Right cardiac atrium (tissue), 5 donors: ENCODE results near the gene HOXA4. TPM values are rescaled to one million over a fixed set of nuclear protein-coding genes. Genes with fewer than 3 reads are reported as not detected.

Source experiments
- ATAC-seq, 2 donors: fragments of 200-7000 bp; cut with Tn5 transposase; one replicate each; pipeline versions ENCODE4 v1.8.0 to v1.9.1; 2020; ENCODE audit warnings: moderate library complexity in 2 of 2, mild to moderate bottlenecking in 1 of 2
- DNase-seq, 3 donors: peaks; one replicate each; pipeline ENCODE4 v3.0.0-alpha.2; 2020
- H3K27ac ChIP-seq: one replicate; pipeline ENCODE4 v1.5.1; 2013; ENCODE audit warnings: mild to moderate bottlenecking, low read length, control low read depth, moderate library complexity
- H3K27me3 ChIP-seq: one replicate; pipeline ENCODE4 v1.6.1; 2013; ENCODE audit not compliant: control insufficient read depth, insufficient read depth
- H3K4me1 ChIP-seq: one replicate; pipeline ENCODE4 v1.6.1; 2013; ENCODE audit warnings: low read length; ENCODE audit not compliant: control insufficient read depth, insufficient read depth
- H3K4me3 ChIP-seq: one replicate; pipeline ENCODE4 v1.5.1; 2013; ENCODE audit warnings: low read length, control low read depth
- H3K9me3 ChIP-seq: one replicate; pipeline ENCODE4 v1.6.1; 2013; ENCODE audit warnings: low read length; ENCODE audit not compliant: control insufficient read depth
- WGBS: extraction: QIAGEN DNeasy Blood & Tissue Kit; methylation state at CpG from one replicate; pipeline ENCODE4 v1.1.7; 2013; 5-methylcytosine and 5-hydroxymethylcytosine counted together
- intact Hi-C, 4 donors: fragments of 100-400 bp; cut with DNase I; formaldehyde crosslinking; loops; one replicate each; pipeline versions ENCODE4 v1.11.0 to v1.14.0; 2022 to 2023
- polyA plus RNA-seq: library from polyadenylated mRNA; stranded (reverse); fragments of 200-250 nt; gene quantifications from one replicate; pipeline ENCODE4 v1.2.3, GENCODE V29; 2013
- total RNA-seq, 4 donors: library from RNA; stranded (reverse); fragmentation: NEBNext Ultra II Directional; extraction: Animal tissue kit (Norgen Biotek cat#: 25700); gene quantifications; one replicate each; pipeline ENCODE4 v1.2.1, GENCODE V29; 2021
- donor health status: healthy with polysubstance abuse.
- donor health status: DM: no; HTN: yes; CAD: no.
- donor health status: DM: no; HTN: no; CAD: no.
- donor health status: DM: no; HTN: yes; CAD: no; lungs with severe emphysema.
- donor health status: DM: yes; HTN: yes; CAD: no.

HOXA4 gene
- total and polyA plus RNA-seq, 5 donors: 0.12 to 3.3 (median 1.9) TPM

DNA sequence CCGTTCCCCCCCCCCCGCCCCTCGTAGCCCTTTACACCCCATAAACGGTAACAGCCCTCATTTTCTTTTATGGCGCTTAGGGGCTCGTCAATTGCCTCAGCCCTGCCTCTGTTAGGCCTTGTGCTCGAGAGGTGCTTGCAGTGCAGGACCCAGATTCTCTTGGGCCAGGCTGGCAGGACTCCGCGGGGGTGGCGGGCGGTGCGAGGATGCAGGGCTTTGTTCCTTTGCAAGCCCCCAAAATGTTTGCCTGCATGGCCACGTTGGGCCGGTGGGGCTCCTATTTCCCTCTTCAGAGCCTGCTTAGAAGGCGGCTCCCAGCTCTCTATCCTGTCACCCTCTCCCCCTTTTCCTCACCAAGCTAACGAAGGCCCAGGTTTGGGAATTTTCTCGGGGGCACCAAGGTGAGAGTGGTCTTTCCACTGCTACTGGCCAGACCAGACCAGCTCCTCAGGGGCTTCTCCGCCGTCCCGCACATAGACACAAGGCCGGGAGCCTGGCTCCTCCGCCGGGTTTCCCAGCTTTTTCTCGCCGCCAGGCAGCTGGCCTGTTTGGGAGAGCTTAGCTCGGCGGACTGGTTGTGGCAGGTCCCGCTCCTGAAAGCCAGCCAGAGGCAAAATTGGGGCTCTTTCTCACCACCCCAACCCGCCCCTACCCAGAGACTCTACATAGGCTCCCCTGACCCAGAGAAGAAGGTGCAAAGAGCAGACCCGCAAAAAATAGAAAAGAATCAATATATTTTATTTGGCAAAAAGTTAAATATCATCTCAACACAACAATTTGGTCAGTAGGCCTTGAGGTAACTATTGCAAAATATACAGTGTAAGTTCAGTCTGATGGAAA is 31.4 kb upstream of the HOXA4 start:
- H3K4me3 ChIP-seq: no peak overlapping the region
- ATAC-seq (no peak), DNase-seq (peak in 2 of 3 donors; percentile 34 to 61)
- no peaks in the 10 kb centered on the region for H3K9me3 ChIP-seq
- no peaks in the 10 kb centered on the region for H3K27me3 ChIP-seq
- WGBS: 30% methylated on average over 30 of the region's 30 CpGs
- no peaks in the 10 kb centered on the region for H3K4me1 ChIP-seq
- intact Hi-C loops: loop anchor here (5.0 to 10.0 kb wide), 4 partner anchors 480 to 1277 kb away; no protein-coding TSS in a partner anchor
- H3K27ac ChIP-seq: no peak overlapping the region

DNA sequence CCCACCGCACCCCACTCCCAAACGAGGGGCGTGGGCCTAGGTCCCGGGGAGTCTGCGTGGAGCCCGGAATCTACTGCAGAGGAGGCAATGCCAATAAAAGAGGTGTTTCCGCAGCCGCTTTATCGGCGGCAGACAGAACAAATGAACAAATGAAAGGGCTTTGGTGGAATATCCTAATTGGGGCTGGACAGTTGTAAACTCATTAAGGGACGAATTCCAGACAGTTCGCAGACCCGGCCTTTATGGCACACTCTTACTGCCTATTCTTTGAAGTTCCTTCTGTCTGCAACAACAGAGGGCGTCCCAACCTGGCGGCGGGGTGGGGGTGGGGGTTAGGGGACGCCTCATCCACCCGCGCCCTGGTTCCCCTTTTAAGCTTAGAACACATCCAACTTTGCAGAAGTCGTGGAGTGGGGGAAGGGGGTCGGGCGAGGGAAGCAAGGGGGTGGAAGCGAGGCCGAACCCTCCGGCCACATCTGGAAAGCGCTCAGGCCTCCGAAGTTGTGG is 30.7 kb upstream of the HOXA4 start:
- Histone ChIP-seq H3K4me1 (peaks cover under 1% of the 10 kb centered on the region), H3K4me3 (peak overlapping the region; percentile 21), H3K9me3 (no peaks in the 10 kb centered on the region), H3K27ac (no peak overlapping the region), H3K27me3 (no peaks in the 10 kb centered on the region)
- intact Hi-C loops: loop anchor here (5.0 to 10.0 kb wide), 4 partner anchors 479 to 1276 kb away; no protein-coding TSS in a partner anchor
- 6% methylated on average over 27 of the region's 27 CpGs for WGBS
- DNase-seq (peak in 2 of 3 donors; percentile 68 to 75), ATAC-seq (peak in 1 of 2 donors; percentile 32)

DNA sequence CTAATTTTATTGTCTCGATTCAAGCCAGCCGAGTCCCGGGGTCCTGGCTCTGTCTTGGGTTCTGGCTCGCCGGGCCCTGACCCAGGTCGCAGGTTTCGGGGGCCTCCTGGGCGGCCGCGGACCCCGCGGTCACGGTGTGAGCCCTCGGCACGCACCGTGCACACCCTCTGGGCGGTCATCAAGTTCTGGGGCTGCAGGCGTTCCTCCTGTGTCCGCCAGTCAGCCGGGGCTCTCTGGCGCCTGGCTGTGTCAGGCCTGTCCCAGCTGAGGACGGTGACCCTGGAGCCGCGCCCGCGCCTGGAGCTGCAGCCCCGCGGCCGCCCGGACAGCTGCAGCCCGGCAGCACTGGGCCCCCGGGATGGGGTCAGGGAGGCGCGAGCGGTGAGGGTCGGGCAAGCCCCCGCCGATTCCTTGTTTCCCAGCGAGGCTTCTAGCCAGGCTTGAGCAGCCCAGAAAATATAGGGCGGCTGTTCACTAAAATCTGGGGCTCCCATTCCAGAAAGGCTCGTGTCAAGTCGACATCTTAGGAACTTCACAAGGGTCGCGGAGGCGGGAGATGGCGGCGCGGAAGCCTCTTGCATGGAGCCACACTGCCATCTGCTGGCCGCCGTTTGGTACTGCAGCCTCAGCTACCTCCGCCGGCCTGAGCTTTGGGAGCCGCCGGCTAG is 30.1 kb upstream of the HOXA4 start:
- Histone ChIP-seq H3K27me3 (no peaks in the 10 kb centered on the region), H3K27ac (no peak overlapping the region), H3K4me3 (peak overlapping the region; percentile 59), H3K9me3 (no peaks in the 10 kb centered on the region), H3K4me1 (peaks cover 4% of the 10 kb centered on the region)
- peak; percentile 71 to 88 for ATAC-seq
- 2% methylated on average over 54 of the region's 54 CpGs for WGBS
- intact Hi-C loops: loop anchor here (5.0 to 10.0 kb wide), 4 partner anchors 478 to 1276 kb away; no protein-coding TSS in a partner anchor
- peak; percentile 85 to 93 (median 92) for DNase-seq

DNA sequence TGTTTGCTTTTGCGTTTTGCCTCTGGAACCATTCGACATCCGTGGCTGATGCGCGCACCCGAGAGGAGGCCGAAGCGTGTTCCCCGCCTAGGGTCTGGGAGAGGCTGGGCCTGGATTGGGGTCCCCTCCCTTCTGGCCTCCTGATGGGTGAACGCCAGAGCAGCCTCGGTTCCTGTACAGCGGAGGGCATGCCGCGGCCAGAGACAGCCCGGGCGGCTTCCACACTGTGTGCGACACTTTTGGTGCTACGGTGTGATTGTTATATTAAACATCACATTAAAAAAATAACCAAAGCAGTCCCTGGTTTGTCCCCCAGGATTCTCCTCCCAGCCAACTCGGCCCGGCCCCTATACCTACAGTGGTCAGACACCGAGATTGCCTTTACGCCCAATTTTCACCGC is 29.6 kb upstream of the HOXA4 start:
- intact Hi-C loops: loop anchor here (5.0 to 10.0 kb wide), 4 partner anchors 478 to 1275 kb away; no protein-coding TSS in a partner anchor
- H3K27me3 ChIP-seq: no peaks in the 10 kb centered on the region
- H3K4me3 ChIP-seq: peak overlapping the region; percentile 59
- no peaks in the 10 kb centered on the region for H3K9me3 ChIP-seq
- H3K27ac ChIP-seq: no peak overlapping the region
- ATAC-seq (peak; percentile 3 to 8), DNase-seq (peak in 2 of 3 donors; percentile 48 to 54)
- peaks cover 4% of the 10 kb centered on the region for H3K4me1 ChIP-seq
- 37% methylated on average over 23 of the region's 23 CpGs for whole genome bisulfite sequencing

DNA sequence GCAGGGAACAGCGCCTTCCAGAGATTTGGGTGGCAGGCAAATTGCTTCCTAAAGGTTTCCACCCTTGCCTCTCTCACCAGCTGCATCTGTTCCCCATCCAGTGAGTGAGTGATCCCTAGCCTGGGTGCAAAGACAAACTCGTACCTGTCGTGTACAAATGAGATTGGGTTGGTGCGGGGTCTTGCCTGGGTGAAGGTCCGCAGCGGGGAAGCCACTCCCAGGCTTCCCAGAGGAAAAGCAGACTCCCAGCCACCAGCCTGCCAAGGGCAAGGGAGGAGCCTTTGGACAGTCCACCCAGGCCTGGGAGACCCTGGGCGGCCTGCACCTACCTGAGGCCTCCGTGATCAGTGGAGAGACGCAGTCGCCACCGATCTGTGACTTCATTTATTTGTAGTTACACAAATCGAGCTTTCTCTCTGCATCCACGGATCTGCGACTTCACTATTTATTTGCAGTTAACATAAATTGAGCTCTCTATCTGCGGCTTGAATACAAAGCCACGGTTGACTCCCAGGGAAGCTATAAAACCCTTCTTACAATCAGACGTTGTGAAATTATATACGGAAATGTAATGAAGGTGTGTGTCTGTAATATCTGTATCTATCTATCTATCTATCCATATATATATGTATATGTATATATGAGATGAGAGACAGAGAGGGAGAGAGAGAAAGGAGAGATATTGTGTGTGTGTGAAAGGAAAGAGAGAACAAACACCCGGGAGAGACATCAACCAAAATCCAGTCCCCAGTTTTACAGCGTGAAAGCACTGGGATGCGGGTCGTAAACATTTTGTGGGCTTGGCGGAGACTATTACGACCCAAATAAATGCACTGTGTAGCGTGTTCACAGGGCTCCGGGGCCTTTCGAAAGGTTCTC is 28.9 kb upstream of the HOXA4 start:
- intact Hi-C loops: loop anchor here (5.0 to 10.0 kb wide), 7 partner anchors 295 to 1285 kb away; partner anchors contain the start of gene SKAP2 (in 1 of the 4)
- H3K4me3 ChIP-seq: no peak overlapping the region
- H3K9me3 ChIP-seq: no peaks in the 10 kb centered on the region
- WGBS: 54% methylated on average over 27 of the region's 27 CpGs
- no peak overlapping the region for H3K27ac ChIP-seq
- peaks cover 7% of the 10 kb centered on the region for H3K4me1 ChIP-seq
- ATAC-seq: no peak
- DNase-seq: peak in 1 of 3 donors; percentile 31
- no peaks in the 10 kb centered on the region for H3K27me3 ChIP-seq

DNA sequence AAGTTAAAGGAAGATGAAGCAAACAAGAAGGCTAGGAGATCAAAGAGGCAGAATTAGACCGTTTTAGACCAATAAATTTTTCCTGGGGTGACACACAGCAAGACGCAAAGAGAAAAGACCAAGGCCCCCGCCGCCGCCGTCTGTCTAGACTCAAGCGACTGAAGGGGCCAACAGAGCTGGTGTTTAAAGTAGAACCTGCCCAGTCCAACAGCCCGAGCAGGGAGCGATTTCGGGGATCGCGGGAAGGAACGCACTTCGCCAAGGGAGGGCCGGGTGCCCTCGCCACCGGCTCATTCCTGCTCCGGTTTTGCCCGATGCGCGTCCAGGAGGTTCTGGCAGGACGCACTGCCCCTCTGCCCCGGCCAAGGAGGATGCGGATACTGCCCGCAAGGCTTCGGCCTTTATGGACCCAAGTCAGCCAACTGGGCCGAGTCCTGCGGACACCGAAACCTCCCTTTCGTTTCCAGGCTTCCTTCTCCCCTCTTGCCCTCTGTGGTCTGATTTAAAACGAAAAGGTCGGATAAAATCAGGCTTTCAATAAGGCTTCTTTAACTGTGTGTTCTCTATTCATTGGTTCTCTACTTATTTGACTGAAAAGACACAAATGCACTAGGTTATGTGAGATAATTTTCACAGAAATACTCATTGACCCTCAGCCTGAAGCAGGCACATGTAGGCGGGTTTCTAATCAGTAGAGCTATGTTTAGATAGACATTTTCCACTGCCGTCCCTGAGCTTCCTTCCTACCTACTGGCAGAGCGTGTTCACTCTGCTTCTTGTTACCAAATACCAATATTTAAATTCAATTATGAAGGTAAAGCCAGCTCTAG is 28.1 kb upstream of the HOXA4 start:
- ATAC-seq (no peak), DNase-seq (no peak)
- intact Hi-C loops: loop anchor here in 2 of 4 donors (10.0 kb wide), 3 partner anchors 294 to 1284 kb away; partner anchors contain the start of gene SKAP2 (in 1 of the 2)
- Histone ChIP-seq H3K4me1 (peaks cover 7% of the 10 kb centered on the region), H3K27me3 (no peaks in the 10 kb centered on the region), H3K9me3 (no peaks in the 10 kb centered on the region), H3K4me3 (no peak overlapping the region), H3K27ac (no peak overlapping the region)
- 20% methylated on average over 35 of the region's 35 CpGs for WGBS

DNA sequence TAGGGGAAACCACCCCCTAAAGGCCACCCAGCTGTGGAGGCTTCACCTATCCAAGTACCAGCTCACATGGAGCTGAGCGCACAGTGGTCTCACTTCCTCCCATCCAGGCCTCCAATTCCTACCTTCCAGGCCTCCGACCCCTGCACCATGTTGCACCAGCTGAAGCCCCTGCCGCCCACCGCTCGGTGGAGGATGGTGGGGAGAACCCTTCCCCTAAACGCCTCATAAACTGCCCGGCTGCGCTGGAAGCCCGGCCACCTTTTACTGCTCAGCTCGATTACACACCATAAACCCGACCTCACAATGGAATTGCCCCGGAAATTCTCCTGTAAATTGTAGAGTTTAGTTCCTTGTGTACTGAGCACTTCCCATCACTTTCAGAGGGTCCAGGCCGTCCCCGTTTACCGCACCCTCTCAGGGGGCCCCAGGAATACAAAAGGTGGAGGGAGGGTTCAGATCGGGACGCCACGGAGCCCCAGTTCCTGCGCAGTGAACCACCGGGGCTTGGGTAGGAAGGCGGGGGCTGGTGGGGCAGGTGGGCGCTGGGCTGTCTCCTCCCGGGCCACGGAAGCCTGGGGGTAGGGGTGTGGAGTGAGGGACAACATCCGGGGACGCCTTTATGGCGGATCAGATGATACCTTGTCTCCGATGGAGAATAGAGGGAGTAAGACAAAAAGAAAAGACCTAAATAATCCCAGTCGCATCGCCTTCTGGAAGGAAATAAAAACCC is 27.3 kb upstream of the HOXA4 start:
- intact Hi-C loops: loop anchor here in 2 of 4 donors (10.0 kb wide), 3 partner anchors 293 to 1283 kb away; partner anchors contain the start of gene SKAP2 (in 1 of the 2)
- Histone ChIP-seq H3K4me1 (peaks cover 7% of the 10 kb centered on the region), H3K27ac (no peak overlapping the region), H3K27me3 (no peaks in the 10 kb centered on the region), H3K4me3 (no peak overlapping the region), H3K9me3 (no peaks in the 10 kb centered on the region)
- WGBS: 6% methylated on average over 30 of the region's 30 CpGs
- DNase-seq (no peak), ATAC-seq (no peak)

DNA sequence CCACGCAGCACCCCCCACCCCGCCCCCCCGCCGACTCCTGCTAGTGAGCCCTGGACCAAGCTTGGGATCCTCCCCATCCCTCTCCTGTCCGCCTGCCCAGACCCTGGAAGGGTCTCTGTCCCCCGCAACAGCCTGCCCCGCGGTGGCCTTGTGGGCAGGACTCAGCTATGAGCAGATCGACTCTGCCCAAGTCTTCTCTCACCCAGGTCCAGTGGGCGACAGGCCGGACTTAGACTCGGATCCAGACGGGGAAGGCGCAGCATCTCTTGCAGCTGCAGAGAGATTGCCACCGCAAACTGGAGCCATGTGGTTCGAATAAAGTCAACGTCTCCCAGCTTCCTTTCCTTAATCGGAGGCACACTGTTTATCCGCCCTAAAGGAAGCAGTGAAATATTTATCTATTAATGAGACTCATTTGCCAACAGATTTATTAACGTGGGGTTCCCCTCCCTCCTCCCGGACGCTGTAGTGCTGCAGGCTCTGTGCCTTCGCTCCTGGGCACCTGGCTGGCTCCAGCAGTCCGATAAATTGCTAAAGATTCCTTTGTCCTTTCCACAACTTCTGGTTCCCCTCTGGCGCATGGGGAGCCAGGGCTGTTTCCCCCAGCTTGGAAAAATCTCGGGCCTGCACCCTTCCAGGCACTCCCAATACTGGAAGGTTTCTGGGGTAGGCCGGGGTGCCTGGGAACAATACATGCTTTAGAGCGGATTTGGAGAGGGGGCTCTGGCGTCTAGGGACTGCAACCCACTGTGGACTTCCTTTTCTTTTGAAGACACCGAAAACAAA is 26.6 kb upstream of the HOXA4 start:
- WGBS: 9% methylated on average over 30 of the region's 30 CpGs
- no peaks in the 10 kb centered on the region for H3K9me3 ChIP-seq
- no peak overlapping the region for H3K27ac ChIP-seq
- intact Hi-C loops: loop anchor here in 2 of 4 donors (10.0 kb wide), 3 partner anchors 292 to 1282 kb away; partner anchors contain the start of gene SKAP2 (in 1 of the 2)
- peaks cover 7% of the 10 kb centered on the region for H3K4me1 ChIP-seq
- no peaks in the 10 kb centered on the region for H3K27me3 ChIP-seq
- DNase-seq (peak in 1 of 3 donors; percentile 34), ATAC-seq (no peak)
- H3K4me3 ChIP-seq: peak overlapping the region; percentile 23
